BLaER1 treated with 17β-estradiol and CSF1 and Interleukin-3, amounts not matched to agents 10 nM and 100 nM (cell line): Measurements from ENCODE around the gene MGRN1.

Source experiments
- H3K27ac ChIP-seq, 11 experiments: shearing (Covaris generic); formaldehyde crosslinking; 2 replicates each; pipeline ENCODE4 v1.8.1; 2022
- H3K27me3 ChIP-seq, 11 experiments: shearing (Covaris generic); formaldehyde crosslinking; 2 replicates each; pipeline ENCODE4 v1.8.1; 2022
- H3K36me3 ChIP-seq, 11 experiments: shearing (Covaris generic); formaldehyde crosslinking; 2 replicates each; pipeline ENCODE4 v1.8.1; 2022
- H3K4me1 ChIP-seq, 10 experiments: shearing (Covaris generic); formaldehyde crosslinking; 2 replicates each; pipeline ENCODE4 v1.8.1; 2022
- H3K4me2 ChIP-seq, 11 experiments: shearing (Covaris generic); formaldehyde crosslinking; 2 replicates each; pipeline ENCODE4 v1.8.1; 2022
- H3K4me3 ChIP-seq, 10 experiments: shearing (Covaris generic); formaldehyde crosslinking; 2 replicates each; pipeline ENCODE4 v1.8.1; 2022
- H3K9ac ChIP-seq, 11 experiments: shearing (Covaris generic); formaldehyde crosslinking; 2 replicates each; pipeline ENCODE4 v1.8.1; 2022
- H3K9me3 ChIP-seq, 11 experiments: shearing (Covaris generic); formaldehyde crosslinking; replicated peaks in 1 of 11; 2 replicates each; pipeline ENCODE4 v1.8.1; 2022
- H4K20me1 ChIP-seq, 11 experiments: shearing (Covaris generic); formaldehyde crosslinking; 2 replicates each; pipeline ENCODE4 v1.8.1; 2022
- Cebpa-rat ChIP-seq, 11 experiments: shearing (Covaris generic); IDR thresholded peaks; 2 replicates each; pipeline ENCODE4 v1.8.1; 2022

MGRN1 gene

GRCh38 chr16:4609200-4610010, 15.2 kb upstream of the MGRN1 start:
- 0 out of 22 replicates have a peak overlapping the region, but pooled peaks of 1 of the 11 experiments have one; percentile 12 for H3K4me2 ChIP-seq
- H3K27me3 ChIP-seq, result no peaks in the 10 kb centered on the region
- H3K36me3 ChIP-seq, result peaks cover 22 to 46% (median 29%) of the 10 kb centered on the region in 11 experiments; a peak in 21 of 22 replicates
- H3K9ac ChIP-seq, result peak overlapping the region in 2 of 11 experiments; percentile 2 to 4; a peak in 3 of 22 replicates
- no peak for TF ChIP-seq Cebpa-rat (IDR thresholded peaks at IDR 0.05)
- no peak overlapping the region for H3K27ac ChIP-seq
- no peak overlapping the region for H3K4me3 ChIP-seq
- H3K4me1 ChIP-seq, result peaks cover 33 to 66% (median 55%) of the 10 kb centered on the region in 10 experiments
- no peaks in the 10 kb centered on the region for H3K9me3 ChIP-seq
- peaks cover 46 to 91% (median 70%) of the 10 kb centered on the region in 11 experiments for H4K20me1 ChIP-seq

GRCh38 chr16:4610011-4611005, 14.3 kb upstream of the MGRN1 start:
- peak overlapping the region in 6 of 11 experiments; percentile 2 to 56 (median 22); a peak in 9 of 22 replicates for H3K9ac ChIP-seq
- H3K27ac ChIP-seq, result peak overlapping the region in 2 of 11 experiments; percentile 6 to 9; a peak in 1 of 22 replicates
- no peaks in the 10 kb centered on the region for H3K9me3 ChIP-seq

GRCh38 chr16:4611337-4612021, 13.1 kb upstream of the MGRN1 start:
- H3K27me3 ChIP-seq, result no peaks in the 10 kb centered on the region
- TF ChIP-seq Cebpa-rat (IDR thresholded peaks at IDR 0.05), result no peak
- no peaks in the 10 kb centered on the region for H3K9me3 ChIP-seq
- peak overlapping the region; percentile 12 to 100 (median 43); a peak in 19 of 22 replicates for H3K4me2 ChIP-seq
- H3K27ac ChIP-seq, result peak overlapping the region in 2 of 11 experiments; percentile 18; a peak in 1 of 22 replicates
- H3K9ac ChIP-seq, result peak overlapping the region in 9 of 11 experiments; percentile 8 to 56 (median 37); a peak in 9 of 22 replicates
- no peak overlapping the region for H3K4me3 ChIP-seq
- H4K20me1 ChIP-seq, result peaks cover 46 to 77% (median 68%) of the 10 kb centered on the region in 11 experiments
- peaks cover 43 to 68% (median 62%) of the 10 kb centered on the region in 10 experiments for H3K4me1 ChIP-seq
- H3K36me3 ChIP-seq, result peaks cover 22 to 46% (median 29%) of the 10 kb centered on the region in 11 experiments; a peak in 21 of 22 replicates

More at GRCh38 chr16:4610011-4611005, 14.3 kb upstream of the MGRN1 start:
- Histone ChIP-seq H3K4me2 (peak overlapping the region in 7 of 11 experiments; percentile 12 to 67 (median 43); a peak in 10 of 22 replicates), H3K4me1 (peaks cover 37 to 64% (median 54%) of the 10 kb centered on the region in 10 experiments), H3K36me3 (peaks cover 22 to 46% (median 29%) of the 10 kb centered on the region in 11 experiments; a peak in 21 of 22 replicates), H3K4me3 (no peak overlapping the region), H3K27me3 (no peaks in the 10 kb centered on the region), H4K20me1 (peaks cover 46 to 87% (median 70%) of the 10 kb centered on the region in 11 experiments)
- no peak for TF ChIP-seq Cebpa-rat (IDR thresholded peaks at IDR 0.05)

GRCh38 chr16:4612474-4612931, 12.1 kb upstream of the MGRN1 start:
- Histone ChIP-seq H3K4me1 (peaks cover 51 to 78% (median 70%) of the 10 kb centered on the region in 10 experiments), H3K27me3 (no peaks in the 10 kb centered on the region), H3K9me3 (no peaks in the 10 kb centered on the region), H3K27ac (peak overlapping the region in 1 of 11 experiments; percentile 95; a peak in 1 of 22 replicates), H4K20me1 (peaks cover 46 to 68% (median 61%) of the 10 kb centered on the region in 11 experiments), H3K36me3 (peaks cover 18 to 38% (median 25%) of the 10 kb centered on the region in 11 experiments; a peak in 21 of 22 replicates), H3K4me2 (peak overlapping the region; percentile 87 to 100 (median 99)), H3K4me3 (peak overlapping the region in 8 of 10 experiments; percentile 74 to 100 (median 86); a peak in 8 of 20 replicates), H3K9ac (peak overlapping the region in 10 of 11 experiments; percentile 87 to 98 (median 94); a peak in 18 of 22 replicates)
- TF ChIP-seq Cebpa-rat (IDR thresholded peaks at IDR 0.05), result no peak

- Histone ChIP-seq H3K4me3 (peak overlapping the region; percentile 74 to 100 (median 90)), H4K20me1 (peaks cover 46 to 62% (median 55%) of the 10 kb centered on the region in 11 experiments), H3K36me3 (peaks cover 12 to 32% (median 19%) of the 10 kb centered on the region in 11 experiments; a peak in 20 of 22 replicates), H3K4me1 (peaks cover 55 to 74% (median 66%) of the 10 kb centered on the region in 10 experiments), H3K4me2 (peak overlapping the region; percentile 87 to 100 (median 99)), H3K9ac (peak overlapping the region; percentile 87 to 98 (median 94)), H3K27me3 (no peaks in the 10 kb centered on the region), H3K27ac (peak overlapping the region in 10 of 11 experiments; percentile 86 to 96 (median 92); a peak in 18 of 22 replicates), H3K9me3 (no peaks in the 10 kb centered on the region)
- no peak for TF ChIP-seq Cebpa-rat (IDR thresholded peaks at IDR 0.05)
Observed at GRCh38 chr16:4612977-4613635, 11.5 kb upstream of the MGRN1 start.

GRCh38 chr16:4613636-4614570, 10.7 kb upstream of the MGRN1 start:
- H3K4me2 ChIP-seq, result peak overlapping the region; percentile 87 to 100 (median 99)
- TF ChIP-seq Cebpa-rat (IDR thresholded peaks at IDR 0.05), result no peak
- peak overlapping the region; percentile 74 to 100 (median 90) for H3K4me3 ChIP-seq
- no peaks in the 10 kb centered on the region for H3K27me3 ChIP-seq
- peak overlapping the region; percentile 70 to 96 (median 91) for H3K27ac ChIP-seq
- H3K9ac ChIP-seq, result peak overlapping the region; percentile 87 to 98 (median 94)
- peaks cover 55 to 68% (median 62%) of the 10 kb centered on the region in 10 experiments for H3K4me1 ChIP-seq
- H3K9me3 ChIP-seq, result no peaks in the 10 kb centered on the region
- peaks cover 5 to 25% (median 12%) of the 10 kb centered on the region in 11 experiments; a peak in 17 of 22 replicates for H3K36me3 ChIP-seq
- H4K20me1 ChIP-seq, result peaks cover 44 to 55% (median 50%) of the 10 kb centered on the region in 11 experiments
